AG09309 (cell line): Measurements from ENCODE around the gene KRT80.

Source experiments
- DNase-seq: peaks from one replicate; pipeline ENCODE4 v3.0.0-alpha.2; 2010; ENCODE audit warnings: low read depth
- H3K4me3 ChIP-seq: 2 replicates; pipeline ENCODE4 v1.5.1; 2011; ENCODE audit warnings: mild to moderate bottlenecking, low read depth, low read length, moderate library complexity; ENCODE audit not compliant: control insufficient read depth
- CTCF ChIP-seq: IDR thresholded peaks from 2 replicates; pipeline ENCODE4 v1.5.1; 2011; ENCODE audit warnings: mild to moderate bottlenecking, low read depth, low read length, inconsistent platforms; ENCODE audit not compliant: insufficient read depth, control insufficient read depth; ENCODE audit errors: missing control alignments

KRT80 gene

DNA sequence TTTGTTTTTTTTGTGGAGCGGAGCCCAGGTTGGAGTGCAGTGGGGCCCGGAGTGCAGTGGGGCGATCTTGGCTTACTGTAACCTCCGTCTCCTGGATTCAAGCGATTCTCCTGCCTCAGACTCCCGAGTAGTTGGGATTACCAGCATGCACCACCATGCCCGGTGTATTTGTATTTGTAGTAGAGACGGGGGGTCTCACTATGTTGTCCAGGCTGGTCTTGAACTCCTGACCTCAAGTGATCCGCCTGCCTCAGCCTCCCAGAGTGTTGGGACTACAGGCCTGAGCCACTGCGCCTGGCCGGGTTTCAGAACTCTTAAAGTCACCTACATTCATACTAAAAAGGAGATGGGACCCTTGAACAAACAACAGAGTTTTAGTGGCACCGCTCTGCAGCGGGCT is 52.7 kb downstream of the KRT80 start:
- DNase-seq: no peak
- no peak overlapping the region for H3K4me3 ChIP-seq
- TF ChIP-seq CTCF: no peak

DNA sequence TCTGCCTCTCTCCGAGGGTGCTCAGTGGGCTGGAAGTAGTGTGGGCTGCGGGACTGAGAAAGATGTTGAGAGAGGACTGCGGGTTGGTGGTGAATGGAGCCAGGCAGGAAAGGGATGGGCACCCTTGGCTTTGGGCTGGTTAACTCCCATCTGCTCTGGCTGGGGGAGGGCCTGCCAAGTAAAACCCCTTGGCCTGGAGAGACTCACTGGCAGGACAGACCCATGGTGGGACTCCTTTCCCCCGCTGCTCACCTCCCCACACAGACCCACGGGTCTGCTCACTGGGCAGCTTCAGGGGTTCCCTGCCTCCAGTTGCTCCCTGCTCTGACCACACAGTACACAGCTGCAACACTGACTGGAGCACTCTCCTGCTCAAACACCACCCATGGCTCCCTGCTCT is 54.1 kb downstream of the KRT80 start:
- DNase-seq: no peak
- TF ChIP-seq CTCF: no peak
- H3K4me3 ChIP-seq: no peak overlapping the region

- peak; percentile 33 for DNase-seq
- no peak for TF ChIP-seq CTCF
- H3K4me3 ChIP-seq: no peak overlapping the region
Observed at GRCh38 chr12:52132754-52133161, 59.1 kb downstream of the KRT80 start.

GRCh38 chr12:52130711-52131110 is 61.1 kb downstream of the KRT80 start:
- no peak for TF ChIP-seq CTCF
- no peak for DNase-seq
- no peak overlapping the region for H3K4me3 ChIP-seq

DNA sequence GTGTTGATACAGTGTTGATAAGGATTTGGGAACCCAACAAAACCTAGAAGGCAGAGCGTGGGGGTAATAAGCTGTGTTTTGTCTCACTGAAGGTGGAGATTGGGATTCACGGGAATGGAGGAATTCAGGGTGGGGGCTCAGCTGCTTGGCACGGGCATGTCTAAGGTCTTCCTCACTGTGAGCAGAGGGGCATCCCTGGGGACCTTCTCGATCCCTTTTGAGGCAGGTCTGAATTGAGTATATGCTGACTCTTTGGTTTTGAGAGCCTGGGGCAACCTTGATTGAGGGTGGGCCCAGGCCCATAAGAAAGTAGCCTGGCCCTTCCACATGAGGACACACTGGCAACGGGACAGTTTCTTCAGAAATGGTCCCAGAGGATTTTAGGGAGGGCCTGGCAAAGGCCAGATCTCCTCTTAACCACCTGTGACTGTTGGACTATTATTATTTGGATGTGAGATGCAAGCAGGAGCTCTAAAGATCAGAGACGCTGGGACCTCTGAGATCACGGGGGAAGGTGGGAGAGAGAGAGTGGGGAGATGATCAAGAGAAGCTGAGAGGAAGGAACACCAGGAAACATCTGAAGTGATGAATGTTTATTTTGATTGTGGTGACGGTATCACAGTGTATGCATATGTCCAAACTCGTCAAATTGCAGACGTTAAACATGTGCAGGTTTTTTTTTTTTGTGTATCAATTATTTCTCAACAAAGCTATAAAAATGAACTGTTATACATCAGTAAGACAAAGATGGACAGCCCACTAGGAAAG is 63.9 kb downstream of the KRT80 start:
- DNase-seq: no peak
- no peak overlapping the region for H3K4me3 ChIP-seq
- no peak for TF ChIP-seq CTCF

GRCh38 chr12:52126605-52127578 is 64.9 kb downstream of the KRT80 start:
- no peak for TF ChIP-seq CTCF
- DNase-seq: no peak
- H3K4me3 ChIP-seq: no peak overlapping the region
